HG03457 (cell line): ENCODE results near the gene CEP170B.
"Not testable (repeated sequence)": the region's sequence is repeated elsewhere in the genome, so short reads cannot be mapped to it uniquely, and the experiment has no call there.

Experiments used
- ATAC-seq: cut with Tn5 transposase; IDR thresholded peaks from one replicate; pipeline ENCODE4 v1.9.1; 2021; ENCODE audit warnings: moderate number of reproducible peaks; ENCODE audit not compliant: unreplicated experiment

Gene CEP170B

DNA sequence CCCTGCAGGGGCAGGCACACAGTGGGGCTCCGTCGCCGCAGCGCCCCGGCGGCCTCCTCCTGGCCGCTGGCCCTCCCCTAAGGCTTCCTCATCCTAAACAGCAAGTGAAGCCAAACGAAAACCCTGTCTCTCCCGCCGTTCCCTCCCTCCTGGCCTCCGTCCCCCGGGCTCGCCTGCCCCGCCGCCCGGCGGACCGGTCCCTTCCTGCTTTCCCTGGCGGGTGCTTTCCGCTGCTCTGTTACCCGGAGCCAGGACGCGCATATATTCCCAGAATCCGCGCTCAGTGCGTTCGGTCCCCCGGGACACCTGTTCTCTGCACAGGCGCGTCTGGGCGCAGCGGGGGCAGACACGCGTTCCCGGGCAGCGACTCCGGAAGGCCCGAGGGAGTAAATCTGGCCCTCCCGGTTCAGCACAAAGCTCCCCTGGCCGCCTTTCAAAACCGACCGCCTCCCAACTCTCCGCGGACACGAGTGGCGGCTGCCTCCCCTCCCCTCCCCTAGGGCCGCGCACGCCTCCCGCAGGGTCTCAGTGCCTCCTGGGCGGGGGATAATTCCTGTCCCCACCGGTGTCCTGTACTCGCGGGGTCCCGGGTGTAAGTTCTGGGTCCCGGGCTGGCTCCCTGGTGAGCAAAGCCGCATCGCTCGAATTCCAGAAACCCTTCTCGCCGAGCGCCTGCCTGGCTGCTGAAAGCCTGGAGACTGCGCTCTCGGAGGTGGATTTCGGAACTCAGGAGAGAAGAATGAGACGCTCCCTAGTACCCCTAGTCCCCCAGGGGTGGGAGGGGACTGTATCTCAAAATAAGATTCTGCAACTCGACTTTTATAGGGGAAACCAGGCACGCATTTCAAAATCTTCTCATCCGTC is 21.4 kb upstream of the CEP170B start:
- ATAC-seq, result no peak

DNA sequence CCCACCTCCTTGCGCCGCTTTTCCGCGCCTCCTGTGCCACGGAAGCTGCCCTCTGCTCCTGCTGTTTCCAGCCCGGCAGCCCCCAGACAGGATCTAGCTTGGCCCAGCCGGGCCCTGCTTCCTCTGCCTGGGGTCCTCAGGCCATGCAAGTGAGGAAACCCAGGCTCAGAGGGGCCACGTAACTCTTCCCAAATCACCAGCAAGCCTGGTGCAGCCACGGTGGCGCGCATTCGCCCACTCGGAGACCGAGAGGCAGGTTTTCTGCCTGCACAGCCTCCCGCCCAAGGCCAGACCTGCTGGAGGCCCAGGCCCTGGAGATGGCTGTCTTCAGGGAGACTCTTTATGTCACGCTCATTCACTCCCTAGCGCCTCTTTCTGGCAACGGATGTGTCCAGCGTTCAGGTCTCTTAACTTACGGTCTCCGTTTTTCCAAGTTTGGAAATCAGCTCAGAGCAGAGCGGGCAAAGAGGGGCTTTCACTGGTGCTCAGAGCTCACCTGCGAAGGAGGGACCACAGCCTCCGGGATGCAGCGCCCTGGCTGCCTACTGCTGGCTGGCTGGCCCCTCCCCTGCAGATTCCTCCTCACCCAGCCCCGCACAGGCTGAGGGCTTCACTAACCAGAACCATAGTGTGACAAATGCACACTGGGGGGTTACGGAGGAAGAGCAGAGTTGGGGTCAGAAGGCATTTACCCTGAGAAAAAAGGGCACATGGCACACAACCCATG is 20.6 kb upstream of the CEP170B start:
- no peak for ATAC-seq

DNA sequence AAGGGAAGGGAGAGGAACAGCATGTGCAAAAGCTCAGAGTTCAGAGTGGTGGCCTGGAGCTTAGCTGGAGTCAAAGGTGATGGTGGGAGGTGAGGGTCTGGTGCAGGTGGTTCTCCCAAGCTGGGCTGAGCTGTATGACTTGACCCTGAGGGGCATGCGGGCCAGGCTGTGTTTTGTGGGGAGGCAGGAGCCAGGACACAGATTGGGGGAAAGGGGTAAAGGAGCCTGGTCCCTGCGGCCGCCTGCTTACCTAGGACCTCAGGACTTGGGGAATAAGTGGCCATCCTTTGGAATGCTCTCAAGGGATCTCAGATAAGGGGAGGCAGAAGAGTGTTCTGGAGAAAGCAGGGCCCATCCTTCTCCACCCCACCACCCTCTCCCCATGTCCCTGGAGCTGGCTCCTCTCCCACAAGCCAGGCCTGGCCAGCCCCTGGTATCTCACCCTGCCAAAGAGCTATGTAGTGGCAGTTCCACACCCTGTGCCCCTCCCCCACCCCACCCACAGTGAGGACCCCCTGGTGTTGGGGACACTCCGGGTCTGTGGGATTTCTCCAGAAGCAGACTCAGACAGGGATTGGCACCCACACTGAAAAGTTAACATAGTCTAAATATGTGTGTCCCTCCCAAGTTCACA is 19.9 kb upstream of the CEP170B start:
- no peak for ATAC-seq

DNA sequence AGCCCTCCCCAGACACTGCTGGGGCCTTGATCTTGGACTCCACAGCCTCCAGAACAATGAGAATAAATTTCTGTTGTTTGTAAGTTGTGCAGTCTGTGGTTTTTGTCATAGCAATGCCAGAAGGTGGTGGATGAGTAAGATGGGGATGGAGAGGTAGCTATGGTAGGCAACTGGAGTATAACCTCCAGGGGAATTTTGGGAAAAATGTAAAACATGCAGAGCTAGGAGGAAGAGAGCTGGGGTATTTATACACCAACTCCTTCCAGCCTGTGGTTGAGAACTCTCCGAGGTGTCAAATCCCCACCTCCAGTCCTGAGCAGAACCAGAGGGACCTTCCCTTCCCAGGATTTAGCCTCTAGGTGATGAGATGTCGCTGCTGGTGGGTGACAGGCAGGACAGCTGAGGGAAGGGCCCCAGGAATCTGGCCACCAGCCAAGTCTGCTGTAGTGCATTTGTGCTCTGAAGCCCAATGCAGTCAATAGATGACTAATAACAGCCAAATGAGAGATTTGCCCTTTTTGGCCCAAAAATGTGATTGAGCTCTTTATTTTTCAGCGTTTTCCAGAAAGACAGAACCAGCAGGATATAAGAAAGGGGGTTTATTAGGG is 19.1 kb upstream of the CEP170B start:
- no peak for ATAC-seq

DNA sequence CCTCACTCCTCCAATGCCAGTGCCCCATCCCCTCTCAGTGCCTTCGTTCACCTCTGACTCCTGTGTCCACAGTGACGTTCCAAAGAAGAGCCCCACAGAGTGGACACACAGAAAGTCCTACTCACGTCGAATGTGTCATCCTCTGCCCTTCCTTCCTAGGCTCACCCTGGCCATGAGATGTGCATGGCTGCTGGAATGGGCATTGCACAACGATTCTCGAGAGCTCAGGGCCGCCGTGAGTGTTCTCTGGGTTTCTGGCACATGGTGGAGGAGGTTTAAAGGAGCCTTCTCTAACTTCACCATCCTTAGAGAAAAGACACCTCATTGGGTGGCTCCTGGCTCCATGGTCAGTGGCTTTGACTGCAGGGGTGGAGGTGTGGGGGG is 12.8 kb upstream of the CEP170B start:
- ATAC-seq, result no peak

DNA sequence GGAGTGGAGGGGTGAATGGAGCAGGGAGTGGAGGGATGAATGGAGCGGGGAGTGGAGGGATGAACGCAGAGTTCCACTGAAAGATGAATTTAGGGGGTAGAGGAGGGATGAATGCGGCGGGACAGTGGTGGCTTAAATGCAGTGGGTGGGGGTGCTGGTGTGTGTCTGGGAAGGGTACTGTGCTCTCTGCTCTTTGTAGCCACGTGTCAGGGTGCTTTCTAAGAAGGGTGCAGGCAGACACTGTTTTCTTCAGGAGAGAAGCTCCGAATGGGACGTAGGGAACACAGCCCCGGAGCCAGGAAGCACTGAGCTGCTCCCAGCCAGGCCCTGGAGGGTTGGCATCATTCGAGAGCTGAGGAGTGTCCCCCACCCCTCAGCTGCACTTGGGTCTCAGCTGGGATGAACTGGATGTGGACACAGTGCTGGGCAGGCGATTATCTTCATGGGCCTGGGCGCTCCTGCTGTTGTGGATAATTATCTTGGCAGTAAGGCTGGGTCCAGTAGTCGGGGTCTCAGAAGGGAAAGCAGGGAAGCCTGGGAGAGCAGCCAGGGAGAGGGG is 9.5 kb upstream of the CEP170B start:
- ATAC-seq, result no peak

DNA sequence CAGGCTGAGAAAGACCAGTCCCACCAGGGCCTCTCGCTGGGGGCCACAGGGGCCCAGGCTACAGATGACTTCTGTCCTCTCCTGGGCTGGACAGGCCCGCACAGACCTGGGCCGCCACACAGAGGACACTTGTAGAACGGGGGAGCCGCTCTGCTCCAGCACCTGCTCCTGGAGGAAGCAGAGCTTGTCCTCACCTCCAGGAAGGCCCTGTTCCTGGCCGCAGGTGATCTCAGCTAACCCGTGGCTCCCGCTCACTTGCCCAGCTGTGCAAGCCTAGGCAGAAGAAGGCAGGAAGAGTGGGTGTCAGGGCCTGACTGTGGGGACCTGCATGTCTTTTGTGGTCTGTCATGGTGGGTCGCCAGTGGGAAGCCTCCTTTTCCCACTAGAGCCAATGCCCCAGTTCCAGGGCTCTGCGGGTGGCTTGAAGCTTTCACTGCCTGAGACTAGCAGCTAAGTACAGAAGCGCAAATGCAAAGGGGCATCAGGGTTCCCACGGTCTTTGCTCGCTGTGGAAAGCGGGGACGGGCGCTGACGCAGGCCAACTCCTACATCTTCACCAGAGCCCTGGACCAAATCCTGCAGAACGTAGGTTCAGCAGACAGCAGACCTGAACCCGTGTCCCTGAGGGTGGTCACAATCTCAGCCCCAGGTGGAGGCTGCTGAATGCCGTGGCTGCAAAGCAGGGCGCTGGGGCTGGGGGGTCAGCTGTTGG is 8.8 kb upstream of the CEP170B start:
- ATAC-seq, result no peak

DNA sequence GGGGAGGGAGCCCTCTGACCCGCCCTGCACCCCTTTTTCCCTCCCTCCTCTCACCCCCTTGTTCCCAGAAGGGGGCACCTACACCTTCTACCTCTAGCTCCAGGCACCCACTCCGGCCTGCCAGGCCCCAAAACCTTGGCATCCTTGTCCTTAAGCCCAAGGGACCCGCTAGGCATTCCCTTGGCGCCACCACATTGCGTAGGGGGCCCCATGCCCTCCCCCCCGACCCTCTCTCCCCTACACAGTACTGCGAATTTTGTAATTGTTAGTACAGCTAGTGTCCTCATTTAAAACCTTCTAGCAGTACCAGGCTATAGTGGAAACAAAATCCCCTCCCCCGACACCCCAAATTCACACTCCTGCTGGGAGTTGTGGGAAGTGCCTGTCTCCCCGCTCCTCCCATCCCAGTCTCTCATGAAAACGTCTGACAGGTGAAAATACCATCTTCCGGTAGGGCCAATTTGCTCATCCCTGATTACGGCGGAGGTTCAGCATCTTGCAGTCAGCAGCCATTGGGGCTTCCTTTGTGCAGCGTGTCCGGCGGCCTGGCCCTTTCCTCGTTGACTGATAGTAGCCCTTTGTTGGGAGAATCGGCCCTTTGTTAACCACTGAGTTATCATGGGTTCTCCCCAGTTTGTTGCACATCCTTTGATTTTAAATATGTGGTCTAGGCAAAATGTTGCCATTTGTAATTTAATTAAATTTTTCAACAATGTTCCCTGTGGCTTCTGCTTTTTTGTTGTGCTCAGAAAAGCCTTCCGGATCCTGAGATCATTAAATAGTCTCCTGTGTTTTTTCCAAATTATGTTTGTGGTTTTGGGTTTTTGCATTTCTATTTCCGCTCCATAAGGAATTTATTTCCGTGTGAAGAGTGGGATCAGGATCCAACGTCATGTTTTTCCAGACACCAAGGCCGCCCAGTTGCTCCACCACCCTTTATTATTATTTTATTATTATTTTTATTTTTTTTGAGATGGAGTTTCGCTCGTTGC is 7.9 kb upstream of the CEP170B start:
- no peak for ATAC-seq

DNA sequence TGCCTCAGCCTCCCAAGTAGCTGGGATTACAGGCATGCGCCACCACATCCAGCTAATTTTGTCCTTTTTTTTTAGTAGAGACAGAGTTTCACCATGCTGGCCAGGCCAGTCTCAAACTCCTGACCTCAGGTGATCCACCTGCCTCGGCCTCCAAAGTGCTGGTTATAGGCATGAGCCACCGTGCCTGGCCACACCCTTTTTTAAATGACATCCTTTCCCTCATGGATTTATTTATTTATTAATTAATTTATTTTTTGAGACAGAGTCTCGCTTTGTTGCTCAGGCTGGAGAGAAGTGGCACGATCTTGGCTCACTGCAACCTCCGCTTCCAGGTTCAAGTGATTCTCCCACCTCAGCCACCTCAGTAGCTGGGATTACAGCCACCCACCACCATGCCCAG is 7.1 kb upstream of the CEP170B start:
- ATAC-seq, result not testable (repeated sequence)

DNA sequence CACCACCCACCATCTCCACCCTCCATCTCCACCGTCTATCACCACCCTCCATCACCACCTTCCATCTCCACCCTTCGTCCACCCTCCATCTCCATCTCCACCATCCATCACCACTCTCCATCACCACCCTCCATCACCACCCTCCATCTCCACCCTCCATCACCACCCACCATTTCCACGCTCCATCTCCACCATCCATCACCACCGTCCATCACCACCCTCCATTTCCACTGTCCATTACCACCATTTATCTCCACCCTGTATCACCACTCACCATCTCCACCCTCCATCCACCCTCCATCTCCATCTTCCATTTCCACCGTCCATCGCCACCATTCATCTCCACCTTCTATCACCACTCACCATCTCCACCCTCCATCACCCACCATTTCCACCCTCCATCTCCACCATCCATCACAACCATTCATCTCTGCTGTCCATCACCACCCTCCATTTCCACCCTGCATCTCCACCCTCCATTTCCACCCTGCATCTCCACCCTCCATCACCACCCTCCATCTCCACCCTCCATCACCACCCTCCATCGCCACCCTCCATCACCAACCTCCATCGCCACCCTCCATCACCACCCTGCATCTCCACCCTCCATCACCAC is 6.1 kb upstream of the CEP170B start:
- ATAC-seq, result no peak

DNA sequence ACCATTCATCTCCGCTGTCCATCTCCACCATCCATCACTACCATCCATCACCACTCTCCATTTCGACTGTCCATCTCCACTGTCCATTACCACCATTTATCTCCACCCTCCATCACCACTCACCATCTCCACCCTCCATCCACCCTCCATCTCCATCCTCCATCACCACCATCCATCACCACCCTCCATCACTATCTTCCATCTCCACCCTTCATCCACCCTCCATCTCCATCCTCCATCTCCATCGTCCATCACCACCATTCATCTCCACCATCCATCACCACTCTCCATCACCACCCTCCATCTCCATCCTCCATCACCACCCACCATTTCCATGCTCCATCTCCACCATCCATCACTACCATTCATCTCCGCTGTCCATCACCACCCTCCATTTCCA is 5.2 kb upstream of the CEP170B start:
- ATAC-seq, result no peak

DNA sequence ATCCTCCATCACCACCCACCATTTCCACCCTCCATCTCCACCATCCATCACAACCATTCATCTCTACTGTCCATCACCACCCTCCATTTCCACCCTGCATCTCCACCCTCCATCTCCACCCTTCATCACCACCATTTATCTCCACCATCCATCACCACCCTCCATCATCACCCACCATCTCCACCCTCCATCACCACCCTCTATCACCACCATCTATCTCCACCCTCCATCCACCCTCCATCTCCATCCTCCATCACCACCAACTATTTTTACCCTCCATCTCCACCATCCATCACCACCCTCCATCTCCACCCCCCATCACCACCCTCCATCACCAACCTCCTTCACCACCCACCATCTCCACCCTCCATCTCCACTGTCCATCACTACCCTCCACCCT is 4.7 kb upstream of the CEP170B start:
- no peak for ATAC-seq

DNA sequence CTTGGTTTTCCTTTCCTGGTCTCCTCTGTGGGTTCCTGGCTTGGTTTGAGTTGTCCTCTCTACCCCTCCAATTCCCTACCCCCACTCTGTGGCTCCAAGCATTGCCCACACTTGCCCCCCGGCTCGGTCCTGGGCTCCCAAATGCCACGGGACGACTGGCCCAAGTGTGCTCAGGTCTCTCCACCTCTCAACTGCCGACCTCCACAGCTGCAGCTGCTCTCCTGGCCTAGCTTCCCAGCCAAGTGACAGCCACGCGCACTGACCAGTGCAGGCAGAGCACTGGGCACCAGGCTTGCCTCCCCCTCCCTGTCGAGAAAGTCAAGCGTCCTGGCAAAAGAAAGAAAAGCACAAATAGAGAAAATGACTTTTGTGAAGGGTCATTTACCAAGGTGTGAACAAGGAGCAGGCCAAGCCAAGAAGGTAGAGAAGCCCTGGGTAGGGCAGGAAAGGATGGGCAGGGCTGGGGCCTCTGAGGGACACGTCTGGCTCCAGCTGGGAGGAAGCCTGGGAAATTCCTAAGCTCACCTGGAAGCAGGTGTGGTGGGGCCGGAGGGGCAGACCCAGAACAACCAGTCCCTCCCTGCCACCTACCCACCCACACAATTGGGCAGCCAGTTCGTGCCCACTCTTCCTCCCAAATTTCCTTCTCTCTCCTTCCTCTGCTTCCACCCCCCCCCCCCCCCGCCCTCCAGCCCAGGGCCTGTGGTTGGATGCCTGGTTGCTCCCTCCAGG is 1.8 kb upstream of the CEP170B start:
- no peak for ATAC-seq

DNA sequence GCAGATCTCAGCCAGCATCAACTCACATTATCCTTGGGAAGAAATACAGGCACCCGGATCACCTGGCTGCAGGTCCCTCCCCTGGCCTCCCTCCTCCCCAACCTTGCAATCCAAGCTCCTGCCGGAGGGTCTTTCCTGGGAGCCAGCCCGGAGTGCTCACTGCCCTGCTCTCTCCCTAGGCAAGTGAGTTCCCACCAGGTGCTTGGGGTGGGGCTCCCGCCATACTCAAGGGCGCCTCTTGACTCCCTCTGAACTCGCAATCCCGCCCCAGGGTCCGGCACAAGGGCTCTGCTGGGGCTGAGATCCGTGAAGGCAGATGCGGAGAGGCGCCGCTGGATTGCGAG is 1.2 kb upstream of the CEP170B start:
- no peak for ATAC-seq

DNA sequence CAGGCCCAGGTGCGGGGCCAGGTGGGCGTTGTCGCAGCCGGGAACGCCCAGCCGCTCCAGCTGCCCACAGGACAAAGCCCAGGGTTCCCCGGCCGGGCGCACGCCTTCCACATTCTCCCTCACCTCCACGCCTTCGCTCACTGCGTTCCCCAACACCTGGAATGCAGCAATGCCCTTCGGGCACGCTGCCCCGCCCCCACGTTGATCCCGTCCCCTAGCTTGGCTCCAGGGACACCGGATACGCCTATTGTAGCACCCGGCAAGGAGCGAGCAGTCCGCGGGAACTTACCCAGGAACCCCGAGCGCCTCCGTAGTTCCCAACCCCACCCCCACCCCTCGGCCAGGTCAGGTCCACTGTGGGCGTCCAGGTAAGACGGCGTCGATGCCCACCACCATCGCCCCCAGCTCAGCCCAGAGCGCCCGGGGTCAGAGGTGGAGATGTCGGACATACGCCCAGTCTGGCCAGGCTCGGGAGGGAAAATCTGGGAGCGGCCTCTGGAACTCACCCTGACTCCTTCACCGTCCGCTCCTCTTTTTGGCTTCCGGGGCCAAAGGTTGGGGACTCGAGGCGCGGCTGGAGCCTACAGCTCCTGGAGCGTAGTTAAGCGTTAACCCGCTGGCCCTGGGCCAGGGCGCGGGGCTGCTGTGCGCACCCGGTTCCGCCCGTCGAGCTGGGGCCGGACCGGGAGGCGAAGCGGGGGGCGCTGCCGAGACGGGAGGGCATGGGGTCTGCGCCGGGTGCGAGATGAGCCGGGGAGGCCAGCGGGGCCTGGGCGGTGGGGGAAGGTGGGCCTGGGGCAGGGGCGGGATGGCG is 594 bp upstream of the CEP170B start:
- no peak for ATAC-seq

DNA sequence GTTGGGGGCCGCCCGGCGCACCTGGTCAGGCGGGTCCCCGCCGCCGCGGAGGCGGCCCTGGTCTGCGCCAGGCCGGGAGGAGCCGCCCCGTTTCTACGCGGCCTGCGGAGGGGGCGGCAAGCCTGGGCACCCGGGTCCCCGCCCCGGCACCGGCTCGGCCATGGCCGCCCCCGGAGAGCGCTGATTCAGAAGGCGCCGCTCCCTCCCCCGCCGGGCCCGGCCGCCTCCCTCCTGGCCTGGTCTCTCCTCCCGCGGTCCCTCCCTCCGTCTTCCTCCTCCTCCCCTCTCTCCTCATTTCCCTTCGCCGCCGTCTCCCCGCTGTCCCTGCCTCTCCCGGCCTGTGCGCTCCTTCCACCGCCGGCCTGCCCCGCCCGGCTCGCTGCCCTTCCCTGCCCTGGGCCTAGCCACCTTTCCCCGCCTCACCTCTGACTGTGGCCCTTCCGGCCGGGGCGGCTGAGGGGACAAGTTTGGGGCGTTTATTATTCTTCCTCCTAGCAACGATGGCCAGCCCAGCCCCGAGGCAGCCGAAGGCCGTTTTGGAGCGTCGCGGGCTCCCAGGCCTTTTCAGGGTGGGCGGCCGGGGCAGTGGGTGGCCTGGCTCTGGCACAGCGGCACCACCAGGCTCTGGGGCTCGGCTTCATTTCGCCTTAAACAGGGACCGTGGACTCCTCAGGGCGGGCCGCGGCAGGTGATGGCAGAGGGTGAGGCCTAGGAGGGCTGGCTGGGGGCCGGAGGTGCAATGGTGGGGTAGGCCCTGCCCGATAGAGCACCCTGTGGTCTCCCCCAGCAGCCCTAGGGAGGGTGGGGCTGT is 768 bp downstream of the CEP170B start:
- no peak for ATAC-seq
